GM18508 (cell line): ENCODE results near the gene LIPN.

ENCODE experiments used
- ATAC-seq: cut with Tn5 transposase; IDR thresholded peaks from one replicate; pipeline ENCODE4 v1.9.1; 2021; ENCODE audit warnings: moderate number of reproducible peaks; ENCODE audit not compliant: insufficient read depth, unreplicated experiment

Gene LIPN

GRCh38 chr10:88782222-88782621 lies 22.4 kb downstream of the LIPN start:
- ATAC-seq = no peak

- no peak for ATAC-seq
These were observed 23.9 kb downstream of the LIPN start for GRCh38 chr10:88783724-88784123.

GRCh38 chr10:88786032-88786770 lies 26.4 kb downstream of the LIPN start:
- ATAC-seq = no peak

GRCh38 chr10:88787463-88787862 lies 27.6 kb downstream of the LIPN start:
- ATAC-seq = no peak

GRCh38 chr10:88788924-88789323 lies 29.1 kb downstream of the LIPN start:
- no peak for ATAC-seq

- ATAC-seq = no peak
These were observed 32.1 kb downstream of the LIPN start for GRCh38 chr10:88791924-88792323.

- ATAC-seq = no peak
These were observed 32.8 kb downstream of the LIPN start for GRCh38 chr10:88792661-88793060.

- no peak for ATAC-seq
These were observed 34.0 kb downstream of the LIPN start for GRCh38 chr10:88793712-88794299.

GRCh38 chr10:88794731-88795130 lies 34.9 kb downstream of the LIPN start:
- no peak for ATAC-seq

- no peak for ATAC-seq
These were observed 40.6 kb downstream of the LIPN start for GRCh38 chr10:88800152-88801125.

- no peak for ATAC-seq
These were observed 42.9 kb downstream of the LIPN start, which contains the start of gene LIPM for GRCh38 chr10:88802523-88803285. TSS of gene LIPM (plus strand) at chr10:88802730. CDS start at chr10:88802897, 167 bp downstream.

- no peak for ATAC-seq
These were observed 43.8 kb downstream of the LIPN start for GRCh38 chr10:88803641-88804040.

- ATAC-seq = no peak
These were observed 44.4 kb downstream of the LIPN start for GRCh38 chr10:88804083-88804812.

GRCh38 chr10:88805361-88805760 lies 45.5 kb downstream of the LIPN start:
- ATAC-seq = no peak

GRCh38 chr10:88805924-88806323 lies 46.1 kb downstream of the LIPN start:
- ATAC-seq = no peak

GRCh38 chr10:88809621-88810020 lies 49.8 kb downstream of the LIPN start:
- no peak for ATAC-seq

GRCh38 chr10:88810196-88810961 lies 50.6 kb downstream of the LIPN start:
- no peak for ATAC-seq

- no peak for ATAC-seq
These were observed 53.4 kb downstream of the LIPN start for GRCh38 chr10:88813200-88813599.

- ATAC-seq = no peak
These were observed 59.5 kb downstream of the LIPN start for GRCh38 chr10:88819290-88819689.
